AML-193 (cell line): ENCODE data around the gene FIBCD1.

Source experiments
- DNase-seq, 2 experiments: peaks; one replicate each; lab custom pipeline; 2025; lab: John Stamatoyannopoulos, UW

Gene FIBCD1

GRCh38 chr9:130936285-130937117 lies 2.5 kb downstream of the FIBCD1 start:
- DNase-seq: no peak

DNA sequence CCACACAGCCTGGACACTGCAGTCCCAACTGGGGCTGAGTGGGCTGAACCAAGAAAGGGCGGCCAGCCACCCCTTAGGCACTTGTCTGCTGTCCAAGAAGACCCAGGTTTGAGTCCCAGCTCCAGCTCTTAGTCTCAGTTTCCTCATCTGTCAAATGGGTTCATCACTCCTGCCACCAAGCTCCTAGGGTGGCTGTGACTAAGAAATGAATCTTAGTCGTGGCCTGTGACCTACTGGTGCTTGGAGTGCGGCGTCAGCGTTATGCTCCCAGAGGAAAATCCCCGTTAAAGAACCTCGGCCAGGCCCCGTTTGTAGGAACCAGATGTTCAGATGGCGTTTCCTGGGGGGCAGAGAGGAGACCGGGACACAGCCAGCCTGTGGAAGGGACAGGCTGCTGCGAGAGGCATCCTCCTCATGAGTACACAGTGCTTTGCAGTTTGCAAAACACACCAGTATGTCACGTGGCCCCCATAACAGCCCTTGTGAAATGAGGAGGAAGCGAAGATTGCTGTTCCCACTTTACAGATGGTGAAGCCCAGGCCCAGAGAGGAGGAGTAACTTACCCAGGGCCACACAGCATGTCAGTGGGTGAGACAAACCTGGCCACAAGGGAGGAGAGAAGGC lies 3.3 kb downstream of the FIBCD1 start:
- no peak for DNase-seq

GRCh38 chr9:130934702-130935647 lies 4.1 kb downstream of the FIBCD1 start:
- DNase-seq: no peak

DNA sequence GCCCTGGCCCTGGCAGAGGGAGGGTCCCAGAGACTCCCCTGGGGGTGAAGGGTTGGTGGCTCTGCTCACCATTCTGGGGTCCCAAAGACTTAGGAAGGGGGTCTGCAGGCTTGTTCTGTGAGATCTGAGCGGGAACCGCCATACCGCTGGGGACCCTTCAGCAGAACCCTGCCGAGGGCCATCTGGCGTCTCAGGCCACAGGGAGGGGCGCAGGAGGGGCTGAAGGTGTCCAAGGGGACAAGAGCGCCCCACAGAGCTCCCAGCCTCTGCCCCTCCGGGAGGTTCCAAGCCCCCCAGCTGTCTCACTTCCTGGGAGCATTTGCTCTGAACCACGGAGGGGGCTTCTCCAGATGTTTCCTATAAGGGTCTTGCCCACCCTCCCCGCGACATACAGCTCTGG lies 4.8 kb downstream of the FIBCD1 start:
- no peak for DNase-seq

DNA sequence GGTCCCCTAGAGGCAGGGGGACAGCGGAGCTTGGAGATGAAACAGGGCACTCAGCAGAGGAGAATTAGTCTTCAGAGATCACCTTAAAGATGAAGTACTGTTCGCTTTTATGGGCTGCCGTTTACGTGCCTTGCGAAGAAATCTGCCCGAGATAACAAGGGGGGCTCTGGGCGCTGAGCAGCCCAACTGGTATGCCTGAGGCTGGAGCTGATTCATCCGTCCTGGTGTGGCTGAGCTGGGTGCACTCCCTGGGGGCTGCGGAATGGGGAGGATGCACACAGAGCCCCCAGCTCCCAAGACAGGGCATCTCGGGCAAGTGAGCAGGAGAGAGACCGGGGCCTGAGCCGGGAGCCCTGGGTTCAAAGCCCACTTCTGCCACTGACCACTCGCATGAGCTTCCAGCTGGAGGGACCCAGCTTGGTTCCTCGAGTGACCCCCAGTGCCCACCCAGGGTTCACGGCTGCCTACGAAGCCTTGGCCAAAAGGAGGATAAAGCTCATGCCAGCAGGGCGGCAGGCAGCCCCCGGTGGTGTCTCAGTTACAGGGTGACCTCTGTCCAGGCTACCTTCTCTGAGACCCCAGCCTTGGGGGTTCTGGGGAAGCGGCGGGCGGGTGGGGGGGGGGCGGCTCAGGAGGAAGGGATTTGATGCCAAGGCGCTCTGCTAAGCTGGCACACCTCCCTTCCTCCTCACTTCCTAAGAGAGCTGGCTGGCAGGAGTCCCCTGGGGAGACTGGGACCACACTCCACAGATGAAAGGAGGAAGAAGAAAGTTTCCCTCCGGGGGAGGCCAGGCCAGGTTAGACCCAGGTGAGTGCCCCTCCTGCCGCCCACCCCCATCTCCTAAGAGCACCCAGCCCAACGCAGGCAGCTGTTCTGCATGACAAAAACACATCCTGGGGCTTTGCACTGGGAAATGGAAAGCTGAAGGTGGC lies 5.7 kb downstream of the FIBCD1 start:
- DNase-seq: no peak

GRCh38 chr9:130932255-130933079 lies 6.6 kb downstream of the FIBCD1 start:
- no peak for DNase-seq

DNA sequence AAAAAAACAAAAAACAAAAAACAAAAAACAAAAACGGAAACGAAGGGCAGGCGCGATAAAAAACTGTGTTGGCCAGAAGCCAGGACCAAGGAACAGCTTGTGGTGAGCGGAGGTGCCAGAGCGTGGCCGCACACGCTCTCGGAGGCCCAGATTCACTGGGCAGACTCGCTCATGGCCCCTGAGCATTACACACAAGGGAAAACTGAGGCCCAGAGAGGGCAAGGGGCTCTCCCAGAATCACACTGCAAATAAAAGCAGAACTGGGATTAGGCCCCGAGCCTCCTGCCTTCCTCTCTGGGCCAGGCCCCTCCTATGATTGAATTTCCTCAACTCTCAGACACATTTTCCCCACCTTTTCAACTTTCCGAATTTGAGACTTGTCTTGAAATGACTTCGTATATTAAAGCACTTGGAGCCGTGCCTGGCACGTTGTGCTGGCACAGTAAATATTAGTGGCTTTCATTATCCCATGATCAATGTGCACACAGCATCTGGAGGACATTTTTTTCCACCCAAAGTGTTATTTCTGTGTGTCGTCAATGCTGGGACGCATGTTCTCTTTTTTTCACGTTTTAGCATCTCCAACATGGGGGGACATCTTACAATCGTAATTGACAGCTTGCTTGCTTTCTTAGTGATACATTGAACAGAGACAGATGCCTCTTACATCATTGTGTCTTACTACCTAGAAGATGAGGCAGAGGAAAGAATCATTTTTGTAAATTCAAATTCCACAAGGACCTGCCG lies 7.4 kb downstream of the FIBCD1 start:
- DNase-seq: no peak

DNA sequence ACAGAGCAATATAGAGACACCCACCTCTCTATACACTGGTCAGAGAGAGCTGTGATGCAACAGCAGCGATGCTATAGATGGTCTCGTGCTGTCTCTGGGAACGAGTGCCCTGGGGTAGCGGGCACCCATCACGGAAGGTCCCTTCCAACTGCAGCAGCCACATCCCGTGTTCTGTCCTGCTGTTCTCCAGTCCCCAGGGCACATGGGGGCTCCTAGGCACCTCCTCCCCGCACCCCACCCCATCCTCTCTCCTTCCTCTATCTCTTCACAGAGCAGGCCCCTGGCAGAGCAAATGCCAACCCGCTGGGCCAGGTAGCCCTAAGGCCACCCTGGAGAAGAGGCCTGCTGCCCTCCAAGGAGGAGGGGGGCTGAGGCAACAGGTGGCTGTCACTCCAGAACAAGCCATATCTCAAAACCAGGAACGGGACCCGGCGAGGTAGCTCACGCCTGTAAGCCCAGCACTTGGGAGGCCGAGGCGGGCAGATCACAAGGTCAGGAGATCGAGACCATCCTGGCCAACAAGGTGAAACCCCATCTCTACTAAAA lies 8.2 kb downstream of the FIBCD1 start:
- DNase-seq: no peak

GRCh38 chr9:130930132-130930803 lies 8.8 kb downstream of the FIBCD1 start:
- no peak for DNase-seq

DNA sequence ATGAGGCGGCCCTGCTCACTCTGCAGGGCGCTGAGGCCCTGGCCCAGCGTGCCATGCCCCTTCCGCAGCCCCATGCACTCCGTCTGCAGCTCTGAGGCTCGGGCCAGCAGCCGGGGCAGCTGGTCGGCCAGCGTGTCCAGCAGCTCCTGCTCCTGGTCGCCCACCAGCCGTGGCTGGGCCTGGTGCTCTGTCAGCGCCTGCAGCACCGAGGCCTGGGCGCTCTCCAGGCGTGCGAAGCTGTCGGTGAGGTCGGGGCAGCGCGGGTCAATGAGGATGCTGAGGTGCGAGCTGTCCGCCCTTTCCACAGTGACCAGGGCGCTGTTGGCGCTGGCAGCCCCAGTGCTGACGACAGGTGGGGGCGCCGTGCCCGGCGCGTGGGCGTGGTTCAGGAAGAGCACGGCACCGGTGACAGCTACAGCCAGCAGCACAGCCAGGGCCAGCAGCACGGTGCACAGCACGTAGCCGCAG lies 9.4 kb downstream of the FIBCD1 start:
- no peak for DNase-seq

- no peak for DNase-seq
These were observed 10.8 kb downstream of the FIBCD1 start for GRCh38 chr9:130927995-130928900.

DNA sequence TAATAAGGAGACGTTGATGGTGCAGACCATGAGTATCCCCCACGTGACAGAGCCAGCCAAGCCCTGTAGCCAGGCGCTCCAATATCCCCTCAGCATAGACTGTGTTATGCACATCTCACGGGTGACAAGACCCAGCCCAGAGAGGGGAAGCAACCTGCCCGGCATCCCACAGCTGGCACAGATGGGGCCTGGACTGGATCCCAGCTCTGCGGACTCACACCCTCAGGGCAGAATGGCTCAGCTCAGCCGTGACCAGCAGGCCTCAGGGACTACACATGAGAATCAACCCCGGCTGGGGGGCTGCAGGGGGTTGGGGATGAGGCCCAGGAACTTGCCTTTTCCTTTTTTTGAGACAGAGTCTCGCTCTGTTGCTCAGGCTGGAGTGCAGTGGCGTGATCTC lies 11.7 kb downstream of the FIBCD1 start:
- DNase-seq: no peak

GRCh38 chr9:130925050-130925678 lies 13.9 kb downstream of the FIBCD1 start:
- DNase-seq: no peak

DNA sequence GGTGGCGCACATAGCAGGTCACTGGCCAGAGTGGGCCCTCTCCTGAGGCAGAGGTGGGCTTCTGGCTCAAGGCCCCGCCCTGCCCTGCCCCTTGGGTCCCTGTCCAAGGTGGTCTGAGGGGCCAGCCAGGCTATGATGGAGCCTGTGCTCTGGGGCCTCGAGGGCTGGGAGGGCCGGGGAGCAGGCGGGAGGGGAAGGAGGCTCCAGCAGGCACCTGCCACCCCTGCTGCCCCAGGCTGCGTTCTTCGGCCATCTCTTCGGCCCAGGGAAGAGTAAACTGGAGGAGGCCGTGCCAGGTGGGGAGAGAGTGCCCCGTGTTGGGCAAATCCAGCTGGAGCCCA lies 14.6 kb downstream of the FIBCD1 start:
- no peak for DNase-seq

GRCh38 chr9:130923611-130924447 lies 15.2 kb downstream of the FIBCD1 start:
- no peak for DNase-seq

DNA sequence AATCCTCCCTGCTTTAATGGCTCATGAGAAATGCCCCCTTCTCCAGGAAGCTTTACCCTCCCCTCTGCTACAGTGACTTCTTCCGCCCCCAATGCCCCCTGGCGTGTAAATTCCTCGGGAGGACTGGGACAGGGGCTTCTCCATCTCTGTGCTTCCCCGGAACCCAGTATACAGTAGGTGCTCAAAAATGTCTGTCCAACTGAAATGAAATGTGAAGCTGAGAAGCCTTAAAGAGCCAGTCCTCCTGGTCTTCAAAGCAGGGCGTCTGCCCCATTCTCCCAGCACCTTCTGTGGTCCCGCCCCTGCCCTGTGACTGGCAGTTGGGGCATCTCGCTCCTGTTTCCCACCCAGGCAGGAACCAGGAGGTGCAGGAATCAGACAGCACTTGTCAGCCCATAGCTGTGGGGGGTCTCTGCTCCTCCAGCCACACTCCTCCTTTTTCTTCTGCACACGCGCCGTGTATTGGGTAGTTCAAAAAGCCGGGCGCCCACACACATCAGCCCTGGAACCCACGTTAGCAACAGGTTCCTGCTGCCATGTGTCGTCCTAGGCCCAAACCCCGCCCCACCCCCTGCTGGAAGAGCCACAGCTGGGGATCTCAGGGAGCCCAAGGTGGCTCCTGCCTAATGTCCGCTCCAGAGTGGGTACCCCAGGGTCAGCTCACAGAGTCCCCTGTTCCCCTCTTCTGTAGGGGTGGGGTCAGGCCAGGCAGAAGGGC lies 16.0 kb downstream of the FIBCD1 start:
- DNase-seq: no peak
